CD14-positive monocyte (primary cell): ENCODE results near the gene TTC39A. TPM values are rescaled to one million over a fixed set of nuclear protein-coding genes. Genes with fewer than 3 reads are reported as not detected.
A peak's percentile ranks its signal among the peaks of the same experiment; 100 is the strongest.

ENCODE experiments used
- DNase-seq, 3 donors: peaks; one replicate each; pipeline ENCODE4 v3.0.0-alpha.2; 2011 to 2022
- H2AFZ ChIP-seq: 2 replicates; pipeline ENCODE4 v1.6.0; 2012; ENCODE audit warnings: mild to moderate bottlenecking, low read depth, low read length, inconsistent platforms; ENCODE audit not compliant: insufficient read depth, poor library complexity, severe bottlenecking
- H3K27ac ChIP-seq, 2 donors: 1 replicate in 1 of 2; 2 replicates in 1 of 2; pipeline ENCODE4 v1.5.1; 2012 to 2013; ENCODE audit warnings: low read length in 2 of 2, control low read depth in 1 of 2, inconsistent platforms in 1 of 2, low read depth in 1 of 2, mild to moderate bottlenecking in 1 of 2
- H3K27me3 ChIP-seq, 2 donors: one replicate each; pipeline versions ENCODE4 v1.6.0 to v1.6.1; 2011 to 2013; ENCODE audit warnings: low read length in 2 of 2; ENCODE audit not compliant: control insufficient read depth in 2 of 2, insufficient read depth in 2 of 2
- H3K36me3 ChIP-seq, 2 donors: replicated peaks in 1 of 2; 1 replicate in 1 of 2; 2 replicates in 1 of 2; pipeline versions ENCODE4 v1.5.1 to v1.6.1; 2012 to 2013; ENCODE audit warnings: low read length in 2 of 2, control low read depth in 1 of 2, inconsistent platforms in 1 of 2, mild to moderate bottlenecking in 1 of 2; ENCODE audit not compliant: insufficient read depth in 2 of 2, control insufficient read depth in 1 of 2
- H3K4me1 ChIP-seq, 2 donors: 1 replicate in 1 of 2; 2 replicates in 1 of 2; pipeline versions ENCODE4 v1.5.1 to v1.6.1; 2012 to 2013; ENCODE audit warnings: low read length in 2 of 2, control low read depth in 1 of 2, inconsistent platforms in 1 of 2, mild to moderate bottlenecking in 1 of 2, moderate library complexity in 1 of 2; ENCODE audit not compliant: insufficient read depth in 2 of 2, control insufficient read depth in 1 of 2
- H3K4me2 ChIP-seq: replicated peaks from 2 replicates; pipeline ENCODE3; 2012; ENCODE audit warnings: low read length, moderate library complexity, mild to moderate bottlenecking; ENCODE audit not compliant: poor library complexity, severe bottlenecking; ENCODE audit errors: extremely low read depth
- H3K4me3 ChIP-seq, 3 experiments: fragments of 200-600 bp in 1 of 3; sonication (generic) in 1 of 3; replicated peaks in 1 of 3; 1 replicate in 2 of 3; 2 replicates in 1 of 3; pipeline ENCODE4 v1.5.1; 2011 to 2013; ENCODE audit warnings: low read length in 3 of 3, mild to moderate bottlenecking in 3 of 3, control low read depth in 2 of 3, low read depth in 2 of 3, inconsistent platforms in 1 of 3, moderate library complexity in 1 of 3
- H3K79me2 ChIP-seq: 2 replicates; pipeline ENCODE4 v1.6.0; 2012; ENCODE audit warnings: mild to moderate bottlenecking, control low read depth, inconsistent platforms, low read length, moderate library complexity; ENCODE audit not compliant: insufficient read depth
- H3K9ac ChIP-seq: 2 replicates; pipeline ENCODE4 v1.6.0; 2017; ENCODE audit warnings: low read length, mild to moderate bottlenecking; ENCODE audit not compliant: insufficient read depth, poor library complexity, severe bottlenecking
- H3K9me3 ChIP-seq, 2 donors: replicated peaks in 1 of 2; 1 replicate in 1 of 2; 2 replicates in 1 of 2; pipeline versions ENCODE4 v1.5.1 to v1.6.1; 2012 to 2013; ENCODE audit warnings: low read length in 2 of 2, control low read depth in 1 of 2; ENCODE audit not compliant: control insufficient read depth in 1 of 2, insufficient read depth in 1 of 2
- H4K20me1 ChIP-seq: 2 replicates; pipeline ENCODE4 v1.6.0; 2012; ENCODE audit warnings: mild to moderate bottlenecking, low read length, control low read depth, moderate library complexity; ENCODE audit not compliant: insufficient read depth
- H3K27ac Mint-ChIP-seq, 7 donors: one replicate each; pipeline ENCODE4 v1.8.0; 2020; ENCODE audit warnings: mild to moderate bottlenecking in 7 of 7, mixed read lengths in 7 of 7, moderate library complexity in 6 of 7, inconsistent platforms in 2 of 7
- H3K27me3 Mint-ChIP-seq, 3 donors: one replicate each; pipeline ENCODE4 v1.8.0; 2021 to 2022; ENCODE audit warnings: low read depth in 3 of 3, mild to moderate bottlenecking in 3 of 3, mixed read lengths in 3 of 3, moderate library complexity in 3 of 3, inconsistent platforms in 1 of 3
- H3K36me3 Mint-ChIP-seq, 2 donors: one replicate each; pipeline ENCODE4 v1.8.0; 2020; ENCODE audit warnings: mixed read lengths in 2 of 2, inconsistent platforms in 1 of 2, mild to moderate bottlenecking in 1 of 2
- H3K4me1 Mint-ChIP-seq: one replicate; pipeline ENCODE4 v1.8.0; 2020; ENCODE audit warnings: mild to moderate bottlenecking, mixed read lengths
- H3K4me3 Mint-ChIP-seq, 2 donors: one replicate each; pipeline ENCODE4 v1.8.0; 2020; ENCODE audit warnings: mild to moderate bottlenecking in 2 of 2, mixed read lengths in 2 of 2, moderate library complexity in 1 of 2
- H3K9me3 Mint-ChIP-seq, 7 donors: one replicate each; pipeline ENCODE4 v1.8.0; 2020 to 2022; ENCODE audit warnings: mixed read lengths in 7 of 7, mild to moderate bottlenecking in 6 of 7, moderate library complexity in 6 of 7, inconsistent platforms in 2 of 7
- WGBS: methylation state at CpG from one replicate; pipeline ENCODE4 v1.1.5; 2013; ENCODE audit warnings: missing lambda C conversion rate; ENCODE audit not compliant: insufficient coverage; 5-methylcytosine and 5-hydroxymethylcytosine counted together
- intact Hi-C, 2 donors: fragments of 100-400 bp; cut with micrococcal nuclease; formaldehyde crosslinking; loops; one replicate each; pipeline versions ENCODE4 v1.15.0 to v1.15.1; 2023
- polyA plus RNA-seq, 3 donors: library from polyadenylated mRNA; depleted of rRNA in 1 of 3; unstranded in 2 of 3; stranded (reverse) in 1 of 3; fragments of 300-500 nt in 2 of 3; fragments of >200 nt in 1 of 3; fragmentation: Illumina TruSeq in 2 of 3; gene quantifications; 1 replicate in 2 of 3; 2 replicates in 1 of 3; pipeline ENCODE4 v1.2.3, GENCODE V29; 2012 to 2021
- TF ChIP-seq, protein P1 (sequence below): fragments of 200-600 bp; IDR thresholded peaks from one replicate; pipeline ENCODE4 v1.8.0; 2022; ENCODE audit warnings: antibody characterized with exemption, mild to moderate bottlenecking

TTC39A gene
- polyA plus RNA-seq, 3 donors = 0.16 TPM; not detected in 2

DNA sequence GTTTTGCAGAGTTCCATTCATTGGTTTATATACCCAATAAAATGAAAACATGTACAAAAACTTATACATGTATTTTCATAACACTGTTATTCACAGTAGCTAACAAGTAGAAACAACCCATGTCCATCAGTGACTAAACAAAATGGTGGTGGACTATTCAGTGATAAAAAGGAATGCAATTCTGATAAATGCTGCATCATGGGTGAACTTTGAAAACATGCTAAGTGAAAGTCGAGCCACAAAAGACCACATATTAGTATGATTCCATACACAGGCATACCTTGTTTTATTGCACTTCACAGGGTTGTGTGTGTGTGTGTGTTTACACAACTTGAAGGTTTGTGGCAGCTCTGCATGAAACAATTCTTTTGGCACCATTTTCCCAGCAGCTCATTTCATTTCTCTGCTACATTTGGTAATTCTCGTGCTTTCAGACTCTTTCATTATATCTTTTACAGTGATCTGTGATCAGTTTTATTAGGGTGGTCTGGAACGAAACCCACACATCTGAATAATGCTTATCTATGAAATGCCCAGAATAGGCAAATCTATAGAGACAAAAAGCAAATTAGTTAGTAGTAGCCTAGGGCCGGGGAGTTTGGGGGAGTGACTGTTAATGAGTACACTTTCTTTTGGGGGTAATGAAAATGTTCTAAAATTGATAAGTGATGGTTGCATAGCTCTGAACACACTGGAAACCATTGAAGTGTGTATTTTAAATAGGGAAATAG is 67.0 kb downstream of the TTC39A start:
- Histone ChIP-seq H3K4me3 (no peak overlapping the region), H3K36me3 (no peaks in the 10 kb centered on the region), H3K9me3 (no peaks in the 10 kb centered on the region), H3K4me1 (peaks cover 33 to 36% of the 10 kb centered on the region in 2 donors), H3K79me2 (peaks cover 95% of the 10 kb centered on the region), H3K27ac (no peak overlapping the region), H2AFZ (no peak overlapping the region), H4K20me1 (peaks cover 79% of the 10 kb centered on the region), H3K27me3 (no peaks in the 10 kb centered on the region), H3K9ac (no peak overlapping the region), H3K4me2 (no peak overlapping the region)
- intact Hi-C loops = no loop called here
- DNase-seq = no peak
- WGBS = 100% methylated on average over 1 of the region's 4 CpGs
- H3K27ac Mint-ChIP-seq = peak overlapping the region in 1 of 7 donors; percentile 13
- TF ChIP-seq, protein P1, sequence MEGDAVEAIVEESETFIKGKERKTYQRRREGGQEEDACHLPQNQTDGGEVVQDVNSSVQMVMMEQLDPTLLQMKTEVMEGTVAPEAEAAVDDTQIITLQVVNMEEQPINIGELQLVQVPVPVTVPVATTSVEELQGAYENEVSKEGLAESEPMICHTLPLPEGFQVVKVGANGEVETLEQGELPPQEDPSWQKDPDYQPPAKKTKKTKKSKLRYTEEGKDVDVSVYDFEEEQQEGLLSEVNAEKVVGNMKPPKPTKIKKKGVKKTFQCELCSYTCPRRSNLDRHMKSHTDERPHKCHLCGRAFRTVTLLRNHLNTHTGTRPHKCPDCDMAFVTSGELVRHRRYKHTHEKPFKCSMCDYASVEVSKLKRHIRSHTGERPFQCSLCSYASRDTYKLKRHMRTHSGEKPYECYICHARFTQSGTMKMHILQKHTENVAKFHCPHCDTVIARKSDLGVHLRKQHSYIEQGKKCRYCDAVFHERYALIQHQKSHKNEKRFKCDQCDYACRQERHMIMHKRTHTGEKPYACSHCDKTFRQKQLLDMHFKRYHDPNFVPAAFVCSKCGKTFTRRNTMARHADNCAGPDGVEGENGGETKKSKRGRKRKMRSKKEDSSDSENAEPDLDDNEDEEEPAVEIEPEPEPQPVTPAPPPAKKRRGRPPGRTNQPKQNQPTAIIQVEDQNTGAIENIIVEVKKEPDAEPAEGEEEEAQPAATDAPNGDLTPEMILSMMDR = no peak
- peaks cover 4 to 6% of the 10 kb centered on the region in 2 donors for H3K36me3 Mint-ChIP-seq
- H3K27me3 Mint-ChIP-seq = peaks cover 0 to 2% (median 0%) of the 10 kb centered on the region in 3 donors
- peaks cover 56% of the 10 kb centered on the region for H3K4me1 Mint-ChIP-seq
- H3K9me3 Mint-ChIP-seq = no peaks in the 10 kb centered on the region
- H3K4me3 Mint-ChIP-seq = no peak overlapping the region

DNA sequence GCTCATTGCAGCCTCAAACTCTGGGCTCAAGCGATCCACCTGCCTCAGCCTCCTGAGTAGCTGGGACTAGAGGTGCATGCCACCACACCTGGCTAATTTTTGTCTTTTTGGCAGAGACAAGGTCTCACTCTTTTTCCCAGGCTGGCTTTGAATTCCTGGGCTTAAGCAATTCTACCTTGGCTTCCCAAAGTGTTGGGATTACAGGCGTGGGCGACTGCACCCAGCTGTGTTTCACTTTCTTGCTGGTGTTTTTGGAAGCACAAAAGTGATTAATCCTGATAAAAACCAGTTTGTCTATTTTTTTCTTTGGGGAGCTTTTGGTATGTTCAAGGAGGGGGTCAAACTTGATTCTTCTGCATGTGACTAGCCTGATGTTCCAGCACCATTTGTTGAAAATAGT is 75.0 kb downstream of the TTC39A start:
- Histone ChIP-seq H3K9ac (no peak overlapping the region), H2AFZ (no peak overlapping the region), H3K4me2 (no peak overlapping the region), H4K20me1 (peaks cover 98% of the 10 kb centered on the region), H3K27ac (no peak overlapping the region), H3K36me3 (peaks cover 4 to 6% of the 10 kb centered on the region in 2 donors), H3K9me3 (no peaks in the 10 kb centered on the region), H3K79me2 (peaks cover 97% of the 10 kb centered on the region), H3K27me3 (no peaks in the 10 kb centered on the region), H3K4me3 (no peak overlapping the region), H3K4me1 (no peaks in the 10 kb centered on the region)
- Mint-ChIP-seq H3K9me3 (peaks cover 0 to 2% (median 0%) of the 10 kb centered on the region in 7 donors), H3K36me3 (peaks cover 15 to 27% of the 10 kb centered on the region in 2 donors), H3K4me1 (peaks cover 14% of the 10 kb centered on the region), H3K4me3 (no peak overlapping the region), H3K27ac (no peak overlapping the region), H3K27me3 (no peaks in the 10 kb centered on the region)
- intact Hi-C loops = no loop called here
- TF ChIP-seq, protein P1 = no peak
- DNase-seq = no peak
- WGBS = 94% methylated on average over 3 of the region's 3 CpGs
